GM19463 (cell line): ENCODE measurements around the gene MDK.
"Not testable (repeated sequence)": the region's sequence is repeated elsewhere in the genome, so short reads cannot be mapped to it uniquely, and the experiment has no call there.

ENCODE experiments used
- ATAC-seq: cut with Tn5 transposase; IDR thresholded peaks from one replicate; pipeline ENCODE4 v1.9.1; 2021; ENCODE audit warnings: mild to moderate bottlenecking, moderate library complexity; ENCODE audit not compliant: unreplicated experiment

The MDK gene

GRCh38 chr11:46367244-46367915, 14.1 kb upstream of the MDK start:
- peak; percentile 79 for ATAC-seq

- ATAC-seq, result no peak
Measured at GRCh38 chr11:46367916-46368267, 13.6 kb upstream of the MDK start.

DNA sequence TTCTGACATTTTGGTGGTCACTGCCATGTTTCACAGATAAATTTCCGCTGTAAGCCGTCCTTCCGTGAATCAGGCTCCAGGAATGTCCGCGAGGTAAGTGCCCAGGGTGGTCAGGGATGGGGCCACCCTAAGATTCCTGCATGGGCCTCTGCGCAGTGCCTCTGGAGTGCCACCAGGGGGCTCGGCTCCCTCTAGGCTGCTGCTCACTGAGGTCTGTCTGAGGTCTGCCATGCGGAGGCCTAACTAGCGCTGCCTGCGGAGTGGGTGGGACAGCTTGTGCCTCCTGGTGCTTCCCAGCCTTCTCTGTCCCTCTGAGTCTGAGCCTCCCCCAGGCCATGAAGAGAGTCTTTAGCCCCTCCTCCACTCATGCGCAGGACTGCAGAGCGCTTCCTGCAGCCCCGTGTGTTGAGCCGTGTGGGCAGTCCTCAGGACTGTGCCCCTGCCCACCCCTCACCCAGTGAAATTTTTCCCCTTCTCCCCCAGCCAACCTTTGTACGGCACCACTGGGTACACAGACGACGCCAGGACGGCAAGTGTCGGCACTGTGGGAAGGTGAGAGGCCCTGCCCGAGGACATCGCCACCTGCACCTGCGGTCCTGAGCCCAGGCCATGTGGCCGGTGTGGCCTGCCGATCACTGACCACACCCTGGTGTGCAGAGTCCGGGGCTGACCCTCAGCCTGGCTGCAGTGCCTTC, 11.9 kb upstream of the MDK start:
- ATAC-seq, result peak; percentile 58

- no peak for ATAC-seq
Measured at GRCh38 chr11:46370253-46370652, 11.2 kb upstream of the MDK start.

DNA sequence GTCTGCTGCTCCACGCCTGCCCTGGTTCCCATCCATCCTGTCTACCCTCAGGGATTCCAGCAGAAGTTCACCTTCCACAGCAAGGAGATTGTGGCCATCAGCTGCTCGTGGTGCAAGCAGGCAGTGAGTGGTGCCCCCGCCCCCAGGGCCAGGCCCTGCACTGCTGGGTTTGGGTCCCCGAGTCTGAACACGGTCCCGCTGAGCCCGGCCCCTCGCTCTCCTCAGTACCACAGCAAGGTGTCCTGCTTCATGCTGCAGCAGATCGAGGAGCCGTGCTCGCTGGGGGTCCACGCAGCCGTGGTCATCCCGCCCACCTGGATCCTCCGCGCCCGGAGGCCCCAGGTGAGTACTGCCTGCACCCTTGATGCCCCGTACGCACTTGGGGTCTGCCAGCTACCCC, 10.2 kb upstream of the MDK start:
- not testable (repeated sequence) for ATAC-seq

DNA sequence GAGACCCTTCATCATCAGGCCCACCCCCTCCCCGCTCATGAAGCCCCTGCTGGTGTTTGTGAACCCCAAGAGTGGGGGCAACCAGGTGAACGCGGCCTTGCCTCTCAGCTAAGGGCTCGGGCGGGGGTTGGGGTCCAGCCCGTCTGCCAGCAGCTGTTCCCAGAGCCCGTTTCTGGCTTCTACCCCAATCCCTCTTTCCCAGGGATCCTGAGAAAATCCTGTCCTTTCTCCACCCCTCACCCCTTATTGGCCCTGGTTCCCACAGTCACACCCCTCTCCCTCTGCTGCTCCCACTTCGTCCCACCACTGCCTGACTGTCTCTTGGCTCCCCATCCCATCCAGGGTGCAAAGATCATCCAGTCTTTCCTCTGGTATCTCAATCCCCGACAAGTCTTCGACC, 9.4 kb upstream of the MDK start:
- ATAC-seq, result no peak

GRCh38 chr11:46372501-46372900, 9.0 kb upstream of the MDK start:
- not testable (repeated sequence) for ATAC-seq

DNA sequence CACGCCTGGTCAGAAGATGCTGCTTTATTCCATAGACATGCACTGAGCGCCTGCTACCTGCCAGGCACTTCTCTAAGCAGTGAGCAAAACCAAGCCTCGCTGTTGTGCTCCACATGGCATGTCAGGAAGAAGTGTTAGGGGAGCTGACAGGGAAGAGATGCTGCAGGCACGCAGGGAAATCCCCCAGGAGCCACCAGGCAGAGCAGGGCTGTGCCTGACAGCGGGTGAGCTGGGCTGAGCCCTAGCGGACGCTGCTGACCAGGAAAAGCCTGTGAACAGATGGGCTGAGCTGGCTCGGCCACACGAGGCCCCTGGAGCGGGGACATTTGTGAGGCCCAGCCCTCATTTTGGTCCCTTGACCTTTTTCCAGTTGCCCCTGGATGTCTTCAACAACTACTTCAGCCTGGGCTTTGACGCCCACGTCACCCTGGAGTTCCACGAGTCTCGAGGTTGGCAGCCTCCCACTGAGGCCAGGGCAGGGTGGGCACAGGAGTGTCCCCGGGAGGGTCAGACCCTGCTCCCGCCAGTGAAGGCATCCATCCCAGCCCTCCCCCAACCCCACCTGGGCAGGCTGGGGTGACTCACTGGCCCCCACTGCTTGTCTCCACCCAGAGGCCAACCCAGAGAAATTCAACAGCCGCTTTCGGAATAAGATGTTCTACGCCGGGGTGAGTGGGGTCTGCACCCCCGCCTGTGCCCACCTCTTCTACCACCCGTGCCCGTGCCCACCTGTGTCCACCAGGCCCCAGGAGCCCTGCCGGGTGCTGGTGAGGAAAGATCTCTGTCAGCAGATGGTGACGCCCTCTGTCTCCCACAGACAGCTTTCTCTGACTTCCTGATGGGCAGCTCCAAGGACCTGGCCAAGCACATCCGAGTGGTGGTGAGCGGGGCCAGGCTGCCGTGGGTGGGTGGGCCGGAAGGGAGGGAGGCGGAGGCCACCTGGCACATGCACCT, 7.4 kb upstream of the MDK start:
- no peak for ATAC-seq

DNA sequence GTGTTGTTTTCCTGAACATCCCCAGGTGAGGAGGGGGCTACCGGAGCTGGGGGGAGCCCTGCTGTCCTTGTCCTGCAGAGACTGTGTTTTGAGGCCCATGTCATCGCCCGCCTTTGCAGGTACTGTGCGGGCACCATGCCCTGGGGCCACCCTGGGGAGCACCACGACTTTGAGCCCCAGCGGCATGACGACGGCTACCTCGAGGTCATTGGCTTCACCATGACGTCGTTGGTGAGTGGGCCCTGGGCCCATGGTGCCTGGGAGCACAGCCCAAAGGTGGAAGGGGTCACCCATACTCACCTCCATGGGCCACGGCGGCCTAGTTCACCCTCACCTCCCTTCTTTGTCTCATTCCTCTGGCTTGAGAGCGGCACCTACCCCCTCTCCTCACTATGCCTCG, 6.7 kb upstream of the MDK start:
- no peak for ATAC-seq

DNA sequence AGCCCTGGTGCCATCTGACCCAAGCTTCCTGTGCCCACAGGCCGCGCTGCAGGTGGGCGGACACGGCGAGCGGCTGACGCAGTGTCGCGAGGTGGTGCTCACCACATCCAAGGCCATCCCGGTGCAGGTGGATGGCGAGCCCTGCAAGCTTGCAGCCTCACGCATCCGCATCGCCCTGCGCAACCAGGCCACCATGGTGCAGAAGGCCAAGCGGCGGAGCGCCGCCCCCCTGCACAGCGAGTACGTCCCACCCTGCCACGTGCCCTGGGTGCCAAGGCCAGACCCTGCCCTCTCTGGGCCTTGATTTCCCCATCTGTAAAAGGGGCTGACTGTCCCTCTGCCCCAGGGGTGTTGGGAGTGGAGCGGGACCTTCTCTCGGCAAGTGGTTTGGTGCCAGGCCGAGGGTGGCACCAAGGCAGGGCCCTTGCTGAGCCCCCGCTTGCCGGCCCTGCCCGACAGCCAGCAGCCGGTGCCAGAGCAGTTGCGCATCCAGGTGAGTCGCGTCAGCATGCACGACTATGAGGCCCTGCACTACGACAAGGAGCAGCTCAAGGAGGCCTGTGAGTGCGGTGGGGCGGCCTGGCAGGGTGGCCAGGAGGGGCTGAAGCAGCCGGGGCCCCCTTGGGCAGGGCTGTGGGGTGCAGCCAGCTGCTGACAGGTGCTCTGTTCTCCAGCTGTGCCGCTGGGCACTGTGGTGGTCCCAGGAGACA, 5.9 kb upstream of the MDK start:
- ATAC-seq, result no peak

DNA sequence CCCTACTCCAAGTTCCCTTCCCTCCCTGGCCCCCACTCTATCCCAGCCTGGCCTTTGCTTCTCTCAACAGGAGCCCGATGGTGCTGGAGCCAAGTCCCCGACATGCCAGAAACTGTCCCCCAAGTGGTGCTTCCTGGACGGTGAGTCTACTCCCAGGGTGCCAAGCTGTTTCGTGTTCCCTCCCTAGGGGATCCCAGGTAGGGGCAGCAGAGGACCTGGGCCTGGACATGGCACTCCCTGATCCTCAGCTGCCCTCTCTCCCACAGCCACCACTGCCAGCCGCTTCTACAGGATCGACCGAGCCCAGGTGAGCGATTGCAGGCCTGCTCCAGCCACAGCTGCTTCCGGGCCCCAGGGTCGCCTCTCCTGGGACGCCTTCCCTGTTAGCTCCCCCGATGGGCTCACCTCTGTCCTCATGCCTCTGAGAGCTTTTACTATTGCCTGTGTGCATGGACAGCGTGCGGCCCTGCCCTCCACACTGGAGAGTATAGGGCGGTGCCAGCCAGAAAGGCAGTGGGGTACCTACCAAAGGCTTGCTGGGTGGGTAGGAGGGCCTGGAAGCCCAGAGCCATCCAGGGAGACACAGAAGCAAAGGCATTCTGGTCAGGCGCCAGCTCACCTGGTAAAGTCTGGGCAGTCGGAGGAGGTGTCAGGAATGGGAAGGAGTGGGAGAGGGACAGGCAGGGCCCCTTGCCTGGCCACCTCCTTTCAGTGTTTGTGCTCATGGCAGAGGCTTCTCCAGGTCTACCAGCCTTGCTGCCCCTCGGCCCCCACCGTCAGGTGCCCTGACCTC, 5.0 kb upstream of the MDK start:
- no peak for ATAC-seq

GRCh38 chr11:46377290-46377689, 4.2 kb upstream of the MDK start:
- ATAC-seq, result no peak

DNA sequence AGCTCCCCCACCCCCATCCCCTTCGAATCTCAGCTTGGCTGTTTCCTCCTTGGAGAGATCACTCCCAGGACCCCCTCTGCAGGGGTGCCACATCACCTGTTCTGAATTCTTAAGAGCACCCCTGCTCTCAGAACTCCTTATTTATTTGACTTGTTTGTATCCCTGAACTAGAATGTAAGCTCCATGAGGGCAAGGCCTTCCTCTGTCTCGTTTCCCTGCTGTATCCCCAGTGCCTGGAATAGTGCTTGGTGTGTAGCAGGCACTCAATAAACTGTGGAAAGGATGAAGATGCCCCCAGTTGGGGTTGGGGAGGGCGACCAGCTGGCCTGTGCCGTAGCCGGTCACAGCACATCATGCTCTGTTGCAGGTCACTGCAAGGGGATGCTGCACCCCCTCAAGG, 3.6 kb upstream of the MDK start:
- no peak for ATAC-seq

DNA sequence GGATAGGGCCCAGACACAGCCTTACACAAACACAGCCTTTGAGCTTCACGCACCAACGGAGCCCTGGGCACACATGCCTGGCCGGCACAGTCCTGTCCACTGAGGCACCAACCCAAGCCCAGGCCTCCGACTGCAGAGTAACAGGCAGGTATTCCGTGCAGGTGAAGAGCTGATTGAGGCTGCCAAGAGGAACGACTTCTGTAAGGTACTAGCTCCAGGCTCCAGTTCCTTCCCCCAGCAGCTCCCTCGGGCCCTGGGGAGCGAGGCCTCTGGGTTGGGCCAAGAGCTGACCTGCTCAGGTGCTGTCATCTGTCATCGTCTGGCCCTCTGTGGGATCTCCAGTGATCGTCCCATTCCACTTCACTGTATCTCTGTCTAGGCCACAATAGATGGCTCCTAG, 3.2 kb upstream of the MDK start:
- ATAC-seq, result no peak

- ATAC-seq, result no peak
Measured at GRCh38 chr11:46378811-46379481, 2.5 kb upstream of the MDK start.

- not testable (repeated sequence) for ATAC-seq
Measured at GRCh38 chr11:46379482-46380293, 1.8 kb upstream of the MDK start.

DNA sequence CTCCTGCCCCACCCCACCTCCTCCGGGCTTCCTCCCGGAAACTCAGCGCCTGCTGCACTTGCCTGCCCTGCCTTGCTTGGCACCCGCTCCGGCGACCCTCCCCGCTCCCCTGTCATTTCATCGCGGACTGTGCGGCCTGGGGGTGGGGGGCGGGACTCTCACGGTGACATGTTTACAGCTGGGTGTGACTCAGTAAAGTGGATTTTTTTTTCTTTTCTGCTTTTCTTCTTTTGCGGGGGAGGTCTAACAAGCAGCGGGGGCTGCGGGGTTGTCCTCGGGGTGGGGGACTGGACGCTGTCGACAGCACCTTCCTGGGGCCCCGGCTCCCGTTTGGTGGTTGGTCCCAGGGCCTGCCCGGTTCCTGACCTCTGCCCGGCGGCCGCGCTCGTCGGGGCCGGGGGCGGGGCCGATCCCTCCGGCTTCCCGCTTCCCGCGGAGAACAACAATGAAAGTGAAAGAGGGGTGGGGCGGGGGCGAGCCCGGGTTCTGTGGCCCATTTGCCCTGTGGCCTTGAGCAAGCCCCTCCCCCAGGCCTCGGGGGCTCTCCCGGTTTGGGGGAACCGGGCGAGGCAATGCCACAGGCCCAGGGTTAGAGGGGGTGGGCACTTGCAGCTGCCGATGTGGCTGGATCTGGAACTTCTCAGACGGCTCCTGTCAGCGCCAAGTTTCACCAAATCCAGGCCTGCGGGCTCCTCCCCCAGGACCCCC, 975 bp upstream of the MDK start:
- ATAC-seq, result no peak
